ENCODE results near the gene MGA.
A peak's percentile ranks its signal among the peaks of the same experiment; 100 is the strongest.

The MGA gene

GRCh38 chr15:41773332-41773728 is 113.1 kb downstream of the MGA start:
- Histone ChIP-seq H3K4me3 (ENCODE audit: low read depth, low read length) (peak overlapping the region; percentile 82), H3K9me3 (ENCODE audit: severe bottlenecking) (no peaks in the 10 kb centered on the region), H3K27ac (peak overlapping the region; percentile 65; the same call in 1 of the 2 replicates), H3K27me3 (ENCODE audit: insufficient read depth, low read depth, severe bottlenecking) (no peaks in the 10 kb centered on the region), H3K36me3 (no peaks in the 10 kb centered on the region; the same call in 1 of the 2 replicates)
- DNase-seq, result no peak
- TF ChIP-seq CTCF (IDR thresholded peaks at IDR 0.05; ENCODE audit: low read depth, low read length), result no peak

- H3K9me3 ChIP-seq (ENCODE audit: severe bottlenecking), result no peaks in the 10 kb centered on the region
Measured at GRCh38 chr15:41773729-41774061, 113.5 kb downstream of the MGA start.

GRCh38 chr15:41774062-41774881 is 114.1 kb downstream of the MGA start, which contains the start of gene MAPKBP1:
MAPKBP1 (plus strand) TSS chr15:41774484; CDS start chr15:41775276, 792 bp downstream.
- peak within 1 kb of the TSS; percentile 82 for H3K4me3 ChIP-seq (ENCODE audit: low read depth, low read length)
- no peaks in the 10 kb centered on the region for H3K36me3 ChIP-seq
- TF ChIP-seq CTCF (IDR thresholded peaks at IDR 0.05; ENCODE audit: low read depth, low read length), result peak; percentile 84
- H3K27me3 ChIP-seq (ENCODE audit: insufficient read depth, low read depth, severe bottlenecking), result no peaks in the 10 kb centered on the region
- peak within 1 kb of the TSS; percentile 65 for H3K27ac ChIP-seq
- no peaks in the 10 kb centered on the region for H3K9me3 ChIP-seq (ENCODE audit: severe bottlenecking)
- peak; percentile 98 for DNase-seq

More at GRCh38 chr15:41773729-41774061, 113.5 kb downstream of the MGA start:
- peak overlapping the region; percentile 65 for H3K27ac ChIP-seq
- no peaks in the 10 kb centered on the region for H3K27me3 ChIP-seq (ENCODE audit: insufficient read depth, low read depth, severe bottlenecking)
- DNase-seq, result no peak
- peak overlapping the region; percentile 82 for H3K4me3 ChIP-seq (ENCODE audit: low read depth, low read length)
- no peak for TF ChIP-seq CTCF (IDR thresholded peaks at IDR 0.05; ENCODE audit: low read depth, low read length)
- no peaks in the 10 kb centered on the region for H3K36me3 ChIP-seq

- H3K27me3 ChIP-seq (ENCODE audit: insufficient read depth, low read depth, severe bottlenecking), result no peaks in the 10 kb centered on the region
- peak overlapping the region; percentile 65 for H3K27ac ChIP-seq
- H3K36me3 ChIP-seq, result no peaks in the 10 kb centered on the region
- no peak for DNase-seq
- no peaks in the 10 kb centered on the region for H3K9me3 ChIP-seq (ENCODE audit: severe bottlenecking)
- peak overlapping the region; percentile 82 for H3K4me3 ChIP-seq (ENCODE audit: low read depth, low read length)
- no peak for TF ChIP-seq CTCF (IDR thresholded peaks at IDR 0.05; ENCODE audit: low read depth, low read length)
Measured at GRCh38 chr15:41774882-41775417, 114.7 kb downstream of the MGA start.

- Histone ChIP-seq H3K36me3 (no peaks in the 10 kb centered on the region), H3K27ac (no peak overlapping the region), H3K9me3 (ENCODE audit: severe bottlenecking) (no peaks in the 10 kb centered on the region), H3K4me3 (ENCODE audit: low read depth, low read length) (no peak overlapping the region; the same call in 1 of the 2 replicates), H3K27me3 (ENCODE audit: insufficient read depth, low read depth, severe bottlenecking) (no peaks in the 10 kb centered on the region)
- no peak for DNase-seq
- TF ChIP-seq CTCF (IDR thresholded peaks at IDR 0.05; ENCODE audit: low read depth, low read length), result no peak
Measured at GRCh38 chr15:41775651-41776050, 115.4 kb downstream of the MGA start.

Data from WERI-Rb-1 (cell line).